Peyer's patch (tissue), 4 donors: Measurements from ENCODE around the gene RCOR1. TPM values are rescaled to one million over a fixed set of nuclear protein-coding genes. Genes with fewer than 3 reads are reported as not detected.
"Not testable (repeated sequence)": the region's sequence is repeated elsewhere in the genome, so short reads cannot be mapped to it uniquely, and the experiment has no call there.

Experiments
- DNase-seq, 3 donors: peaks; one replicate each; pipeline ENCODE4 v3.0.0-alpha.2; 2017 to 2019
- H3K27ac ChIP-seq, 4 donors: fragments of 200-600 bp; sonication (generic); one replicate each; pipeline ENCODE4 v1.5.1; 2016 to 2019
- H3K27me3 ChIP-seq, 2 donors: fragments of 200-600 bp; sonication (generic); one replicate each; pipeline ENCODE4 v1.5.1; 2019
- H3K36me3 ChIP-seq, 3 donors: fragments of 200-600 bp; sonication (generic); one replicate each; pipeline ENCODE4 v1.5.1; 2016 to 2019
- H3K4me1 ChIP-seq, 4 donors: fragments of 200-600 bp; sonication (generic); one replicate each; pipeline ENCODE4 v1.5.1; 2016 to 2019
- H3K4me3 ChIP-seq, 4 donors: fragments of 200-600 bp; sonication (generic); 1 replicate in 3 of 4; 2 replicates in 1 of 4; pipeline ENCODE4 v1.5.1; 2016 to 2019; ENCODE audit warnings: mild to moderate bottlenecking in 1 of 4
- H3K9me3 ChIP-seq, 4 donors: fragments of 200-600 bp; sonication (generic); one replicate each; pipeline ENCODE4 v1.5.1; 2016 to 2019; ENCODE audit warnings: mild to moderate bottlenecking in 1 of 4
- CTCF ChIP-seq, 6 experiments: fragments of 450-650 bp in 4 of 6; fragments of 200-600 bp in 2 of 6; sonication (generic) in 1 of 6; IDR thresholded peaks; one replicate each; pipeline ENCODE4 v1.5.1; 2017 to 2019; ENCODE audit warnings: antibody characterized with exemption in 6 of 6, mild to moderate bottlenecking in 3 of 6, moderate library complexity in 1 of 6
- POLR2A ChIP-seq, 2 donors: fragments of 450-650 bp; IDR thresholded peaks; one replicate each; pipeline ENCODE4 v1.5.1; 2017; ENCODE audit warnings: antibody characterized with exemption in 2 of 2, mild to moderate bottlenecking in 2 of 2, moderate library complexity in 2 of 2
- total RNA-seq, 4 donors: library from RNA; depleted of rRNA; stranded (reverse); fragments of >200 nt; gene quantifications; one replicate each; pipeline ENCODE4 v1.1.0, GENCODE V29; 2016

The RCOR1 gene
- total RNA-seq, 4 donors from 2014 or later = 16.5 to 26.3 (median 21.1) TPM

- H3K9me3 ChIP-seq = no peaks in the 10 kb centered on the region
- no peak overlapping the region for H3K4me3 ChIP-seq
- DNase-seq = no peak
- H3K27ac ChIP-seq = no peak overlapping the region
- H3K36me3 ChIP-seq = no peaks in the 10 kb centered on the region
- no peaks in the 10 kb centered on the region for H3K4me1 ChIP-seq
- TF ChIP-seq CTCF (IDR thresholded peaks at IDR 0.05) = no peak
- no peak for TF ChIP-seq POLR2A (IDR thresholded peaks at IDR 0.05)
- no peaks in the 10 kb centered on the region for H3K27me3 ChIP-seq
These were observed 38.0 kb downstream of the RCOR1 start for GRCh38 chr14:102630405-102630804.

GRCh38 chr14:102630881-102631280, 38.4 kb downstream of the RCOR1 start:
- no peaks in the 10 kb centered on the region for H3K36me3 ChIP-seq
- TF ChIP-seq CTCF (IDR thresholded peaks at IDR 0.05) (no peak), POLR2A (IDR thresholded peaks at IDR 0.05) (no peak)

GRCh38 chr14:102633906-102634595, 41.6 kb downstream of the RCOR1 start:
- H3K4me1 ChIP-seq = no peaks in the 10 kb centered on the region
- H3K4me3 ChIP-seq = no peak overlapping the region
- H3K36me3 ChIP-seq = no peaks in the 10 kb centered on the region
- H3K27me3 ChIP-seq = no peaks in the 10 kb centered on the region
- no peaks in the 10 kb centered on the region for H3K9me3 ChIP-seq
- no peak for TF ChIP-seq POLR2A (IDR thresholded peaks at IDR 0.05)
- no peak for TF ChIP-seq CTCF (IDR thresholded peaks at IDR 0.05)
- no peak overlapping the region for H3K27ac ChIP-seq
- no peak for DNase-seq

More at GRCh38 chr14:102630881-102631280, 38.4 kb downstream of the RCOR1 start:
- DNase-seq = no peak
- Histone ChIP-seq H3K27me3 (no peaks in the 10 kb centered on the region), H3K4me3 (no peak overlapping the region), H3K9me3 (no peaks in the 10 kb centered on the region), H3K4me1 (no peaks in the 10 kb centered on the region), H3K27ac (no peak overlapping the region)

- H3K27ac ChIP-seq, H3K4me1 ChIP-seq, H3K36me3 ChIP-seq, DNase-seq, H3K9me3 ChIP-seq, H3K27me3 ChIP-seq, H3K4me3 ChIP-seq: not testable (repeated sequence)
These were observed 47.2 kb downstream of the RCOR1 start for GRCh38 chr14:102639611-102640010.

- H3K4me1 ChIP-seq = peaks cover 0 to 13% (median 0%) of the 10 kb centered on the region in 4 donors
- no peak overlapping the region for H3K27ac ChIP-seq
These were observed 52.1 kb downstream of the RCOR1 start for GRCh38 chr14:102644523-102644922.

More at GRCh38 chr14:102644523-102644922, 52.1 kb downstream of the RCOR1 start:
- no peak for DNase-seq
- H3K9me3 ChIP-seq = no peaks in the 10 kb centered on the region
- TF ChIP-seq POLR2A (IDR thresholded peaks at IDR 0.05) = no peak
- no peak for TF ChIP-seq CTCF (IDR thresholded peaks at IDR 0.05)
- no peaks in the 10 kb centered on the region for H3K27me3 ChIP-seq
- no peaks in the 10 kb centered on the region for H3K36me3 ChIP-seq
- no peak overlapping the region for H3K4me3 ChIP-seq
